ENCODE results near the gene PKD2L2. TPM values are rescaled to one million over a fixed set of nuclear protein-coding genes. Genes with fewer than 3 reads are reported as not detected.
"Not testable (repeated sequence)": the region's sequence is repeated elsewhere in the genome, so short reads cannot be mapped to it uniquely, and the experiment has no call there.

PKD2L2 gene
- total and polyA plus RNA-seq, 9 donors = 0.05 to 0.20 TPM; not detected in 7

DNA sequence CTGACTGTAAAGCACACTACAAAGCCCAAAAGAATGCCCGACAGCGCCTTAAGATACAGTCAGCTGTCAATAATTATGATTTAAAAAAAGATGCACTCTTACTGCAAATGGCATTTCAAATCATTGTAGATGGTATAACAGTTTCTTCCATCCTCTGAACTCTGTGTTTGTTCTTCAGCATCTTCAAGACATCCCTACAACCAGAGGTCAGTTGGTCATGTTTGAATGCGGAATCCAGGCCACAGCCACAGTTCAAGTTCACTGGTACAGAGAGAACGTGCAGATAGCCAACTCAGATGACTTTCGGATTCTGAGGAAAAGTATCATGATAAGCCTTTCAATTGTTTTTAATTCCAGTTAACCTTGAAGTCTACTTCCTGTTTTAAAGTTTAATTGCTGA, 30.3 kb upstream of the PKD2L2 start:
- DNase-seq = no peak
- Histone ChIP-seq H3K36me3 (no peaks in the 10 kb centered on the region), H3K4me1 (ENCODE audit: insufficient read depth) (peaks cover 2% of the 10 kb centered on the region), H3K27ac (peak overlapping the region in 1 of 2 donors; percentile 46), H3K27me3 (no peaks in the 10 kb centered on the region), H3K9me3 (no peaks in the 10 kb centered on the region), H3K4me3 (peak overlapping the region; percentile 15)
- TF ChIP-seq POLR2A (IDR thresholded peaks at IDR 0.05) (no peak), EP300 (IDR thresholded peaks at IDR 0.05) (no peak), CTCF (IDR thresholded peaks at IDR 0.05) (no peak)
- intact Hi-C loops (cut with DNase I) = no loop called here
- 42 to 56% (median 49%) methylated on average over 5 of the region's 5 CpGs for WGBS, 3 donors

DNA sequence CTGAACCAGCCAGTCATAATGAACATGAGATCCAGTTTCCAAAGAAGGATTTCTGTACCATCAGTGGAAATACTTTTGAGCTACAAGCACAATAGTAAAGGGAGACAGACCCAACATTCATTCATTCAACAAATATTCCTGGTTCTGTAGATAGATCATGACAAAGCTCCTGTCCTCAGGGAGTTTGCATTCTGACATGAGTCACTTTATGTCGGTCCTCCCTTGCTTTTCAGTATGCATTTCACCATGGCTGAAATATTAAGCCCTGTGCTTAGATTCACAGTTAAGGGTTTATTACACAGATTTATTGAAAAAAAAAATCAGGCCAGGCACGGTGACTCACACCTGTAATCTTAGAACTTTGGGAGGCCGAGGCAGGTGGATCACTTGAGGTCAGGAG, 27.0 kb upstream of the PKD2L2 start:
- no peaks in the 10 kb centered on the region for H3K9me3 ChIP-seq
- TF ChIP-seq POLR2A (IDR thresholded peaks at IDR 0.05) (no peak), EP300 (IDR thresholded peaks at IDR 0.05) (no peak), CTCF (IDR thresholded peaks at IDR 0.05) (no peak)
- no peak overlapping the region for H3K27ac ChIP-seq
- 72 to 85% (median 72%) methylated on average over 3 of the region's 3 CpGs for WGBS, 3 donors
- no peak overlapping the region for H3K4me3 ChIP-seq
- no peaks in the 10 kb centered on the region for H3K36me3 ChIP-seq
- H3K4me1 ChIP-seq (ENCODE audit: insufficient read depth) = peaks cover 2% of the 10 kb centered on the region
- no peaks in the 10 kb centered on the region for H3K27me3 ChIP-seq
- intact Hi-C loops (cut with DNase I) = no loop called here
- DNase-seq = no peak

DNA sequence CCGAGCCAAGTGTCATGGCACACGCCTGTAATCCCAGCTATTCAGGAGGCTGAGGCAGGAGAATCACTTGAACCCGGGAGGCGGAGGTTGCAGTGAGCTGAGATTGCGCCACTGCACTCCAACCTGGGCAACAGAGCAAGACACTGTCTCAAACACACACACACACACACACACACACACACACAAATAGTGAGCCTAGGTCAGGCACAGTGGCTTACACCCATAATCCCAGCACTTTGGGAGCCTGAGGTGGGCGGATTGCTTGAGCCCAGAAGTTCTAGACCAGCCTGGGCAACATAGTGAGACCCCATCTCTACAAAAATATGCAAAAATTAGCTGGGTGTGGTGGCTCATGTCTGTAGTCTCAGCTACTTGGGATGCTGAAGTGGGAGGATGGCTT, 25.6 kb upstream of the PKD2L2 start:
- DNase-seq; H3K4me3 ChIP-seq; H3K9me3 ChIP-seq; H3K36me3 ChIP-seq; intact Hi-C loops (cut with DNase I); H3K27me3 ChIP-seq; H3K27ac ChIP-seq; H3K4me1 ChIP-seq (ENCODE audit: insufficient read depth): not testable (repeated sequence)
- 96 to 99% (median 98%) methylated on average over 6 of the region's 6 CpGs for WGBS, 3 donors

DNA sequence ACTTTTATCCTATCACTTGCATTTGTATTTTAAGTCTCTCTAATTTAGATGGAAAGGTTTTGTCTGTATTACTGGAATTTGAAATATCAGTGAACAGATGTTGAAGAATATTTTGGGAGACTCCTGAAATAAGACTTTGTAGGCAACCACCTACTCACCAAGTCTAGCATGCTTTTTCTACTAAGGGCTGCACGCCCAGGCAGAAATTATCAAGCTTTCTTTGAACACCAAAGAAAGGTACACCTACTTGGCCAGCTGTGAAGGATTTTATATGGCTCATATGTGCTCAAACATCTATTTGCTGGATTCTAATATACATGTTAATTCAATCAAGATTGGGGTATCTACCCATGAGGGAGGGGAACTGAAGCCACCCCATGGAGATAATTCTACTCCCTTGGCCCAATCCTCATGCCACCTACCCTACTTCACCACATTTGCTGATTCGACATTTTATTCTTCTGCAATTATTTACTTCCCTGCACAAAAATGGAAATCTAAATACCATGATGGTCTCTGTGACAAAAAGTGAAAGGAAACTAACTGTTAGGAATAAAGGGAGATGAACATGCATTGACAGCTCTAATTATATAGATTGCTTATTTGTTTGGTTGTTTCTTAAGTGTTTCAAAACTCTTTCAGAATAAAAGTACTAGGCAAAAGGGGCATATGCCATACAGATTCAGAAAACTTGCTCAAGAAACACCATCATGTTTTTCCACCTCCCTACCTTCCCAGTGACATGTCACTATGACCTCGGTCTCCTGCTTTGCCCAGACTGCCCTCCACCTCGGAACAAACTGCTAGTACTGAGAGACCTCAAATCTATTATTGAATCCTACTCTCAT, 22.5 kb upstream of the PKD2L2 start:
- no peak overlapping the region for H3K27ac ChIP-seq

More for the DNA sequence above, 22.5 kb upstream of the PKD2L2 start:
- intact Hi-C loops (cut with DNase I) = no loop called here
- Histone ChIP-seq H3K4me3 (no peak overlapping the region), H3K4me1 (ENCODE audit: insufficient read depth) (no peaks in the 10 kb centered on the region), H3K36me3 (no peaks in the 10 kb centered on the region), H3K9me3 (no peaks in the 10 kb centered on the region), H3K27me3 (no peaks in the 10 kb centered on the region)
- no peak for TF ChIP-seq CTCF (IDR thresholded peaks at IDR 0.05)
- no peak for TF ChIP-seq EP300 (IDR thresholded peaks at IDR 0.05)
- TF ChIP-seq POLR2A (IDR thresholded peaks at IDR 0.05) = no peak
- 90 to 92% (median 91%) methylated on average over 4 of the region's 4 CpGs for WGBS, 3 donors
- no peak for DNase-seq

Measured in ovary (tissue), 9 donors.